Islet precursor cell (in vitro differentiated cells): ENCODE measurements around the gene ASIP.
"Not testable (repeated sequence)": the region's sequence is repeated elsewhere in the genome, so short reads cannot be mapped to it uniquely, and the experiment has no call there.

Experiments used
- DNase-seq: peaks from one replicate; pipeline ENCODE4 v3.0.0-alpha.2; 2018

Gene ASIP

DNA sequence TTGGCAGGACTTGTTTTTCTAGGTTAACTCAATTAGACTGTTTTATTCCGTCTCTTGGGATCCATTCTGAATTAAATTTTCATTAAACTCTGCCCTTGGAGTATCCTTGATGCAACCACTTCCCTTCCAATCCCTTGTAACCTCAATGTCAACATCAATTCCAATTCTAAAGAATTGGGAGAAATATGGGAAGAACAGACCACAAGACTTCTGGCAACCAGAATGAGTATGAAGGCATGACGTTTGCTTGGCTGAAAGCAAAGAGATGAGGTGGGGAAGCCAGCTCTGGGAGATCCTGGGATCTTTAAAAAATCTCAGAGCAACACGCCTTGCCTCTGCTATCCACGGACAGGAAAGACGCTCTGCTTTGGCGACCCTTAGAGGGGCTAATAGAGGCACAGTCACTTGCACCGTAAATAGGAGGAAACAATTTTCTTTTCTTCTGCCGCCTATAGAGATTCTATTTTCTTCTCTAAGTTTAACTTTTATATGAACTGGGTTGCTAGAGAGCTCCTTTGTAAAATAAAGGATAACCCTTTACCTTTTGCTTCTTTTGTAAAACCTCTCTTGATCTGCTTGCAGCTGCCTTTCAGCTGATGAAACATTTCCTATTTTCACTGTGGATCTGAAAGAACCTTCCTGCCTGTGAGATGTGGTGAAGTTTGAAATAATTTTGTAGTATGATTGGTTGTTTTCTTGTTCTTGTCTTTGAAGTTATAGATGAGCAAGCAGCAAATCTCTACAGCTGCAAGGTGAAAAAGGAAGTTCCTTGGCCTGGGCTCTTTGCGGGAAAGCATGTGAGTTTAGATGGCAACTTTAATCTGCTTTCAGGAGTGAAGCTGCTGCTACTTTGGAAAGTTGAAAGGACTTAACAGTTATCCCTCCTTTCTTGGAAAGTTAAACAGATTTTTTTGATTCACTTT is at the start of gene ASIP:
ASIP (plus strand) TSS at position 731 of the 923 bp plus-strand sequence. CDS start 18,952 bp downstream, outside the sequence.
- no peak for DNase-seq

- DNase-seq, result no peak
Measured at GRCh38 chr20:34193051-34193450, 48.2 kb upstream of the ASIP start.

GRCh38 chr20:34199183-34199582 is 42.0 kb upstream of the ASIP start:
- DNase-seq, result no peak

DNA sequence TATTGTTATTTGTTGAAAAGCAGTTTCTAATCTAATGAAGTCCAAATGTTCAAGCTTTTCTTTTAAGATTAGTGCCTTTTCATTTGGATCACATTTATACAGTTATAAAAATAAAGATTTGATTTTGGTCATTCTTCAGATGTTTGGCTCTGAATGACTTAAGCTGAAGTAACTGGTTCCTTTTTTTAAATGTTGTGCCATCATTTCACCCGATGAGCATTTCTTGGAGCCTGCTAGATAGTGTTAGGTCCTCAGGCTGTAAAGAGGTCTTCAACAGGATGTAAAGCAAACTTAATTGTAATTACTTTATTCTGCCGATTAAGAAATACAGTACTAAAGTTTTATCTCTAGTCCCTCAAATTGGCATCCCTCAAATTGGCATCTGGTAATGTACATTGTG is 41.2 kb upstream of the ASIP start:
- no peak for DNase-seq

GRCh38 chr20:34201531-34201930 is 39.7 kb upstream of the ASIP start:
- DNase-seq, result no peak

DNA sequence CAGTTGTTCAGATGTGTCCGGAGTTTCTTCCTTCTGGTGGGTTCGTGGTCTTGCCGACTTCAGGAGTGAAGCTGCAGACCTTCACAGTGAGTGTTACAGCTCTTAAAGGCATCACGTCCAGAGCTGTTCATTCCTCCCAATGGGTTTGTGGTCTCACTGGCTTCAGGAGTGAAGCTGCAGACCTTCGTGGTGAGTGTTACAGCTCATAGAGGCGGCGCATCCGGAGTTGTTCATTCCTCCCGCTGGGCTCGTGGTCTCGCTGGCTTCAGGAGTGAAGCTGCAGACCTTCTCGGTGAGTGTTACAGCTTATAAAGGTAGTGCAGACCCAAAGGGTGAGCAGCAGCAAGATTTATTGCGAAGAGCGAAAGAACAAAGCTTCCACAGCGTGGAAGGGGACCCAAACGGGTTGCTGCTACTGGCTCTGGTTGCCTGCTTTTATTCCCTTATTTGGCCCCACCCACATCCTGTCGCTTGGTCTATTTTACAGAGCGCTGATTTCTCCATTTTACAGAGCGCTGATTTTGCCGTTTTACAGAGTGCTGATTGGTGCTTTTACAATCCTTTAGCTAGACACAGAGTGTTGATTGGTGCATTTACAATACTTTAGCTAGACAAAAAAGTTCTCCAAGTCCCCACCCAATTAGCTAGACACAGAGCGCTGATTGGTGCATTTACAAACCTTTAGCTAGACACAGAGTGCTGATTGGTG is 35.9 kb upstream of the ASIP start:
- DNase-seq, result not testable (repeated sequence)

GRCh38 chr20:34209111-34209510 is 32.1 kb upstream of the ASIP start:
- no peak for DNase-seq

DNA sequence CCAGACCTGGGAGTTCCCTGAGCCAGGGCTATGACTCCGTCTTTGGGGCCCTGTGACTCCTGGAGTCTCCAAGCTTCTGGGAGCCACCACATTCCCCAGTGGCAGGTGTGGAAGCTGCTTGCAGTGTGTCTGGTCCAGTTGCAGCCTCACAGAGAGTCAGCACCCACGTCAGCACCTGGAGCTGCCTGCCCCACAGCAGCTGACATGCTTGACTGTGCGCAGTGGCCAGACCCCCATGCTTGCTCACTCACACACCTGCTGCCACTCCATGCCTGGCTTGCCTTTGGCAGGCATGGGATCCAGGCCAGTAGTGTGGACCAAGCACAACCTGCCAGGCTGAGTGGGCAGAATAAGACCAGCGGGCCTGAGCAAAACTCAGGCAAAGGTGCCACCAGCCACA is 31.0 kb upstream of the ASIP start:
- DNase-seq, result no peak

DNA sequence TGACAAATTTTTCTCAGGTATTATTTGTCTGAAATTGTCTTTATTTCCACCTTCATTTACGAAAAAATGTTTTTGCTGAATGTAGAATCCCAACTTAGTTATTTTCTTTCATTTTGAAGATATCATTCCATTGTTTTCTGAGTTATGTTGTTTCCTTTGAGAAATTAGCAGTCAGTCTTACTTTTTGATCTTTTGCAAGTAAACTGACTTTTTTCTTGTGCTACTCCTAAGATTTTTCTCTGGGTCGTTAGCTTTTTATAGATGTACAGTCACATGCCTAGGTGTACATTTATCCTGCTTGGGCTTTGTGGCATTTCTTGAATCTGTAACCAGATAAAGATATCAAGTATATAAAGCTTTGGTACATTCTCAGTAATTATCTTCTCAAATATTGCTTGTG is 29.6 kb upstream of the ASIP start:
- DNase-seq, result no peak

GRCh38 chr20:34213213-34213612 is 28.0 kb upstream of the ASIP start:
- DNase-seq, result no peak

GRCh38 chr20:34215711-34216381 is 25.4 kb upstream of the ASIP start:
- DNase-seq, result peak; percentile 92

GRCh38 chr20:34216382-34216742 is 24.9 kb upstream of the ASIP start:
- no peak for DNase-seq

- no peak for DNase-seq
Measured at GRCh38 chr20:34220561-34220960, 20.7 kb upstream of the ASIP start.

DNA sequence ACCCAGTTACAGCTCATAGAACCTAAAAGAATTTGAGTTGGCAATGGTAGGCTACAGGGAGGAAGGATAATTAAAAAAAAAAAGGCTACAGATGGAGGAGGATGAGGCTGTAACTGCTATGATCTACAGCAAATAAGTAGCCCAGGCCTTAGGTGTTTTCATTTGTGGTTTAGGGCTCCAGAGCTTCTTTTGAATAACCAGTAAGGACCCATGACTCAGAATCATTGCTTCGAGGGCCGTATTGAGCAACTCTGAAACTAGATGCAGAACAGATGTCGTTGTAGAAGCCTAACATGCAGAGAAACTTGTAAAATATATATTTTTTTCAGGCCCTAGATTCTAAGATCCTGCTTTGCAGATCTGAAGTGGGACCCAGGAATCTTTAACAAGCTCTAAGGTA is 19.0 kb upstream of the ASIP start:
- no peak for DNase-seq

- not testable (repeated sequence) for DNase-seq
Measured at GRCh38 chr20:34224251-34224650, 17.0 kb upstream of the ASIP start.

DNA sequence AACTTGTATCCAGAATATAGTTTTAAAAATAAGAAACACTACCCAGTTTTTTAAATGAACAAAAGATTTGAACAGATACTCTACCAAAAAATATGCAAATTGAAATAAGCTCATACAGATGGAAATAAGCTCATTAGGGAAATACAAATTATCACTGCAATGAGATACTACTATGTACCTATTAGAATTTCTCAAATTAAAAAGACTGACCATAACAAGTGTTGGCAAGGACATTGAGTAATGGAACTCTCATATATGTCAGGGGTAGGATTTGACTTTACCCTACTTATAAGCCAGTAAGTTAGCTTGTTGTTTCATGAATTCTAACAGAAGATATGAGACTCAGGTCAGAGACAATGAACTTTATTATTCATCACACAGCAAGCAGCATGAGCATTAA is 9.6 kb upstream of the ASIP start:
- DNase-seq, result no peak

DNA sequence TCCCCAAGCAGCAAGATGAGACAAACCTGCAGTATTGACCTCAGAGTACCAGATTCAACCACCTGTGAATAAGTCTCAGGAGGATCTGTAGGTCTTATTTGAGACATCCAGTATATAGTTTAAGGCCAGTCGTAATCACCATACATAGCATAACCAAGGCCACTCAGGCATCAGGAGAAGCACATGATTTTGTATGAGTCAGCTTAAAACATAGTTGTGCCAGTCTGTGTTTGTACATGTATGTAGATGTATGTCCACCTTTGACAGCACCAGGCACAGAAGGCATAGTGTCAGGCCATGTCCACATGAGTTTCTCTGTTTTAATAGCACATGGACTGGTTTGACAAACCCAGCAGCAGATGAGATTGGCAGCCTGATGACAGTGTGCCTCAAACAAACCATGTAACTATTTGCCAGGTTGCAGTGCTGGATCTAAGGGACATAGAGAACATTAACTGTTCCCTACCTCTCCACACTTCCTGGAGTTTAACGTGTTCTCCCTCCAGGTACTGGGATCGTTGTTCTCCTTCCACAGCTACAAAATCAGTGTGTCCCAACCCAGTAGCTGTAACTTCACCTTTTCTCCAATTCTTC is 8.6 kb upstream of the ASIP start:
- no peak for DNase-seq

- DNase-seq, result no peak
Measured at GRCh38 chr20:34233687-34234086, 7.5 kb upstream of the ASIP start.

GRCh38 chr20:34235875-34236274 is 5.3 kb upstream of the ASIP start:
- DNase-seq, result no peak

DNA sequence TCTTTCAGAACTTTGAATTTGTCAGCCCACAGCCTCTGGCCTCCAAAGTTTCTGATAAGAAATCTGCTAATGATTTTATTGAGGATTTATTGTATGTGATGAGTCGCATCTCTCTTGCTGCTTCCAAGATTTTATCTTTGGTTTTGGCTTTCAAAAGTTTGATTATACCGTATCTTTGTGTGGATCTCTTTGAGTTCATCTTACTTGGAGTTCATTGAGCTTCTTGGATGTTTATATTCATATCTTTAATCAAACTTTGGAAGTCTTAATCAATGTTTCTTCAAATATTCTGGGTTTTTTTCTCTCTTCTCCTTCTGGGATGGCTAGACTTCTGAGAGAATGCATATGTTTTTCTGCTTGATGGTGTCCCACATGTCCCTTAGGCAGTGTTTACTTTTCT is 3.3 kb upstream of the ASIP start:
- no peak for DNase-seq

DNA sequence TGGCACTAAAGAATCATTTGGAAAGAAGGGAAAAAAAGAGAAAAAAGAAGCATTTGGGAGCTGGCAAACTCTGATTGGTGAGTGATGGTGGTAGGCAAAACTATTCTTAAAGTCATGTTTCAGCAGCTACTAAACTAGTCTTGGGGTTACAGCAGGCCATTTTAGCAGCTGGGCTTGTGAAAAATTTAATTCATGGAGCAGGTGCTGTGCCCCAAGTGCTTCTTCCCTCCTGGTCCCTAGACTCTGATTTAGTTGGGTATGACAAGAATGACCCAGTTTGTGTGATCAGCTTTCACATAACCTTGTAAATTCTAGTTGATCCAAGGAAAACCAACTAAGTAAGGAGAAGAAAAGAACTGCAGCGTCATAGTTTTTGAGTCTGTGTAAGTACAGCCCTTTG is 1.1 kb upstream of the ASIP start:
- DNase-seq, result no peak

GRCh38 chr20:34242015-34242414 is 792 bp downstream of the ASIP start:
- not testable (repeated sequence) for DNase-seq

GRCh38 chr20:34242879-34243278 is 1.7 kb downstream of the ASIP start:
- DNase-seq, result no peak
